ENCODE data around the gene SPRED3.
"Not testable (repeated sequence)": the region's sequence is repeated elsewhere in the genome, so short reads cannot be mapped to it uniquely, and the experiment has no call there.

Gene SPRED3

DNA sequence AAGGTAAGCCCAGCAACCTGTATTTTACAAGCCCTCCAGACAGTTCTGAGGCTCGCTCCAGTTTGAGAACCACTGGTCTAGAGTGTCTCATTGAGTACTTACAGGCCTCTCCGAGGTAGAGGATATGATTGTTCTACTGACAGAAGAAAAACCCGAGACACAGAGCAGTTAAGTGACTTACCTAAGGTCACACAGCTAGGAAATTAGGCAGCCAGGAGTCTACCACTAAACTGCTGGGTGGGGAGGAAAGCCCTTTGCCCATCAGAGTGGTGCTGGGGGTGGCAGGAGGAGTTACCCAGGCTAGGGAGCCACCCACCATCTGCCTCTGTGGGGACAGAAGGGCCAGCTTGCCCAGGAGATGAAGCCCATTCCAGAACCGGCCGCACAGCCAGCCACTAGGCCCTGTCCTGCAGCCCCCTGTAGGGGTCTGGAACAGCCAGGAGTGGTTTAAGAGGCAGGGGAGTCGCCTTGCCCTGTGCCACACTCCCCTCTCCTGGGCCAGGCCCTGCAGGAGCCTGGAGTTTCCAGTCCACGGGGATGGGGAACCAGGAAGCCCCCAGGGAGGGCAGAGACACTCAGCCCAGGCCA lies 36.8 kb downstream of the SPRED3 start:
- DNase-seq: no peak

DNA sequence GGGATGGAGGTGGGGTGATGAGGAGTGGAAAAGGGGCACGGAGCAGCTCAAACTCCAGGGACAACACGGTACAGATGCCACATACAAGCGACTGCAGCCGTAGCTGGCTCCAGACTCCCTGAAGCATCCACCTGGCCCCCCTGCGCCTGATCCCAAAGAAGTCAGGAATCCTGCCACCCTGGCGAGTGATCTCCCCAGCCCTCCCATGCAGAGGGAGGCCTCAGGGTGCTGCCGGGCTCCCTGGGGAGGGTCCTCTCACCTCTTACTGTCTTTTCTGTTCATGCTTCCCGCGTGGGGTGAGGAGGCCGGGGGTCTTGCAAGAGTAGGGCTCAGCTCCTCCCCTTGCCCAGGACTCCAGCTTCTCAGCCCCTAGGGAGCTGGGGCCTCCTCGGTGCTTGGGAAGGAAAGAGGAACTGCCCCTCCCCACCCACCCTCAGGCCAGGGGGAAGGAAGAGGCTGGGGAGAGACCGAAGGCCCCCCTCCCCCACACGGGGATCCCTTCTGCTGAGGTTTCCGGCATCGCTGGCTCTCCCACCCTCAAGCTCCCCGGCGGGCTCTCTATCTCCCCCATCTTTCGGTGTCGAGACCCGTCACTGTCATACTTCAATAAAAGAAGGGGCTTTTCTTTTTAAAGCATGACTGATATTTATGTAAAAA lies 37.4 kb downstream of the SPRED3 start, which contains the start of gene RASGRP4:
Gene RASGRP4, minus strand, starts transcription at position 410 of the 657 bp plus-strand sequence. Its CDS starts 128 bp downstream, at position 282.
- peak; percentile 83 for DNase-seq

- DNase-seq: not testable (repeated sequence)
Measured at GRCh38 chr19:38427035-38427677, 38.7 kb downstream of the SPRED3 start.

- no peak for DNase-seq
Measured at GRCh38 chr19:38429055-38429810, 40.7 kb downstream of the SPRED3 start.

DNA sequence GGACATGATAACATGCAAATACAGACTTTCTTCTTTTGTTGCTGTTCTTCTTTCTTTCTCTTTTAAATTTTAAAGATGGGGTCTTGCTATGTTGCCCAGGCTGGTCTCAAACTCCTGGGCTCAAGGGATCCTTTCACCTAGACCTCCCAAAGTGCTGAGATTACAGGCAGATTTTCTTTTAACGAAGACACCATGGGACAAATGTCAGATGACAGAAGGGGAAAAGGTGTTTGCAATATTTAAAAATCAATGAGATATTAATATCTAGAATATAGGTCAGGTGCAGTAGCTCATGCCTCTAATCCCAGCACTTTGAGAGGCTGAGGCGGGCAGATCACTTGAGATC lies 41.3 kb downstream of the SPRED3 start:
- DNase-seq: no peak

DNA sequence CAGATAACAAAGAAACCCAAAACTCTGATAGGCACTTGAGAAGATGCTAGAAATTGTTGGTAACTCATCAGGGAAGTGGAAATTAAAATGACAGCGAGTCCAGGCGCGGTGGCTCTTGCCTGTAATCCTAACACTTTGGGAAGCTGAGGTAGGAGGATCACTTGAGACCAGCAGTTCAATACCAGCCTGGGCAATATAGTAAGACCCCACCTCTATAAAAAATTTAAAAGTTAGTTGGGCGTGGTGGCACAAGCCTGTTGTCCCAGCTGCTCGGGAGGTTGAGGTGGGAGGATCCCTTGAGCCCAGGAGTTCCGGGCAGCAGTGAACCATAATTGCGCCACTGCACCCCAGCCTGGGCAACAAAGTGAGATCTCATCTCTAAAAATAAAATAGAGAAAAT lies 42.4 kb downstream of the SPRED3 start:
- DNase-seq: no peak

DNA sequence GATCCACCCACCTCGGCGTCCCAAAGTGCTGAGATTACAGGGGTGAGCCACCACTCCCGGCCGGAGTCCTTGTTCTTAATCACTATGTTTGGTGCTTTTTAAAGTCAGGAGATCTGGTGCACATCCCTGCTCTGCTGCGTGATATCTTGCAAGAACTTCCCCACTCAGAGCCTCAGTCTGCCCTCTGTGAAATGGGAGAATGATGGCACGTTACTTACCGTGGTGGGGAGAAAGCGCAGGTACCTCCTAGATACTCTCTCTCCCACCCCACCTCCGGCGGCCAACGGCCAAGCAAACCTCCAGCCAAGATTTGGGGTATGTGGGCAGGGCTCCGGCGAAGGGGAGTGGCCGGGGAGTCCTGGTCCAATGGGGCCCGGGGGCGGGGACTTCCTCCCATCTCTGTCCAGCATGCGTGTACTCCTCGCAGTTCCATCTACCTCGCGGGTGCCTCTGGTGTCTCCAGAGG lies 44.8 kb downstream of the SPRED3 start, which contains the start of gene RYR1:
Gene RYR1, plus strand, starts transcription at position 424 of the 466 bp plus-strand sequence. CDS start 139 bp downstream, outside the sequence.
- DNase-seq: peak; percentile 17

DNA sequence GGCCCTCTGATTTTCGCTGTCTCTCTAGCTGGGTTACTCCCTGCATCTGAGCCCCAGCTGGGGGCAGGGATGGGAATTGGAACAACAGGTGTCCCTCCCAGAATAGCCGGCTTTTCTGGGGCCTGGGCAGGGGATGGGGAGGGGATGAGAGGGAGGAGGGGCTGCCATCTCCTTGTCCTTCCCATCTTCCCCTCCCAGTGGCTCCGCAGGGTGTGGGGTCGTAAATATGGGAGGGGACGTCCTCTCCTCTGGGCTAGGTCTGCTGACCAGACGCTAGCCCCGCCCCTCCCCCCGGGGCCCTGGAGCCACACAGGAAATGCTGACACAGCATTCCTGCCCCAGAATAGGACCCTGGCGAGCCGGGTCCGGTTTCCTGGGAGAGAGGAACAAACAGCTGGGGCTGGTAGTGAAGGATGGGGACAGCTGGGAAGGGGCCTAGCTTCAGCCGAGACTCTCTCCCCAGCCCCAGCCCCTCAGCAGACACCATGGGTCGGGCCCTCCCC lies 46.1 kb downstream of the SPRED3 start:
- DNase-seq: no peak

GRCh38 chr19:38437295-38437694 lies 48.8 kb downstream of the SPRED3 start:
- no peak for DNase-seq

GRCh38 chr19:38437917-38438316 lies 49.4 kb downstream of the SPRED3 start:
- DNase-seq: no peak

DNA sequence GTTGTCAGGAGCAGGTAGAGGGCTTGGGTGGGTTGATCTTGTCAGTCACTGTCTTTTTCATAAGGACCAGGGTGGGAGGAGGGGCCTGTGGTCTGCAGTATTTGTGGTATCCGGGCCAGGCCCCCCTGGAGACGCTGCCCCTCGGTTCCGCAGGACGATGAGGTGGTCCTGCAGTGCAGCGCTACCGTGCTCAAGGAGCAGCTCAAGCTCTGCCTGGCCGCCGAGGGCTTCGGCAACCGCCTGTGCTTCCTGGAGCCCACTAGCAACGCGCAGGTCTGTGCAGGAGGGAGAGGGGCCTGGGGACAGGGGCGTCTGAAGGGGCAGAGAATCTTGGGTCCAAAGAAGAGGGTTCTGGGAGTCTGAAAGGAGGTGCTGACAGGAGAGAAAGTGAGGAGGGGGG lies 52.1 kb downstream of the SPRED3 start:
- no peak for DNase-seq

- DNase-seq: no peak
Measured at GRCh38 chr19:38441657-38442348, 53.3 kb downstream of the SPRED3 start.

GRCh38 chr19:38442736-38443135 lies 54.2 kb downstream of the SPRED3 start:
- DNase-seq: no peak

DNA sequence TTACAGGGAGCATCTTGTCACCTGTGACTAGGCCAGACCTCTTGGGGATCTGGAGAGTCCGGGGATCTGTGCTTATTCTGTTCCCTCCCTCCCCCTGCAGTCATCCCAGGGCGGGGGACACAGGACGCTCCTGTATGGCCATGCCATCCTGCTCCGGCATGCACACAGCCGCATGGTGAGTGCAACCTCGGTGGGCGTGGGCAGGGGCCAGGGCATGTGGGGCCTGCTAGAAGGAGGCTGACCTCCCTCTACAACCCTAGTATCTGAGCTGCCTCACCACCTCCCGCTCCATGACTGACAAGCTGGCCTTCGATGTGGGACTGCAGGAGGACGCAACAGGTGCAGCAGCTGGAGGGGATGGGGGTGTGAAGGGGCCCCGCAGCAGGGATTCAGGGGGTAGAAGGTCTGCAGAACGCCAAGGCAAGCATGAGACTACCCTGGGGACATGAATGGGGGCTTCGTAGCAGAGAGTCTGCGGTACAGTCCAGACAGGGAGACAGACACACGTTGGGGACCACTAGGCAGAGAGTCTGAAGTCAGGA lies 55.0 kb downstream of the SPRED3 start:
- DNase-seq: no peak

DNA sequence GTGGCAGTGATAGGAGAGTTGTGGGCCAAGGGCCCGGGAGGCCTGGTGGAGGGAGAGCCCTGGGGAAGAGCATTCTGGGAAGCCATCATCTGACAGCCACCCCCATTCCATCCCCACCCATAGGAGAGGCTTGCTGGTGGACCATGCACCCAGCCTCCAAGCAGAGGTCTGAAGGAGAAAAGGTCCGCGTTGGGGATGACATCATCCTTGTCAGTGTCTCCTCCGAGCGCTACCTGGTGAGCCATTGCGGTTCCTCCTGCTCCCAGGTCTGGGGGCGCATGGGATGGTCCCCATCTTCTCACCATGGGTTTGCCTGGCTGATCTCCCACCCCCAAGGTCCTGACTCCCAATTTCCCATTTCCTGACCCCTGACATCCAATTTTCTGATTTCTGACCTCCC lies 55.5 kb downstream of the SPRED3 start:
- no peak for DNase-seq

- DNase-seq: no peak
Measured at GRCh38 chr19:38445362-38445761, 56.9 kb downstream of the SPRED3 start.

DNA sequence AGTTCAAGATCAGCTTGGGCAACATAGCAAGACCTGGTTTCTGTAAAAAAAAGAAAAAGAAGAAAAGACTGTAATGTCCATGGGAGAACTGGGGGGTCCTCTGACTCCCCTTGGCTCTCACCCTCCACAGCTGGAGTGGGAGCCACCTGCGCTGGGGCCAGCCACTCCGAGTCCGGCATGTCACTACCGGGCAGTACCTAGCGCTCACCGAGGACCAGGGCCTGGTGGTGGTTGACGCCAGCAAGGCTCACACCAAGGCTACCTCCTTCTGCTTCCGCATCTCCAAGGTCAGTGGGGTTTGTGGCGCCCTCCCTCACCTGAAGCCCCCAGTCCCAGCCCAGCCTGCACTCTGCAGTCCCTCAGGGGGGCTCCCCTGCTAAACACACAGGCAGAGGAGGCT lies 59.7 kb downstream of the SPRED3 start:
- no peak for DNase-seq
